Breast epithelium (tissue), 3 donors: ENCODE data around the gene FNDC3B.

Experiments used
- CTCF ChIP-seq, 3 donors: fragments of 450-650 bp; IDR thresholded peaks; one replicate each; pipeline ENCODE4 v1.5.1; 2016 to 2017; ENCODE audit warnings: antibody characterized with exemption in 3 of 3, mild to moderate bottlenecking in 3 of 3, moderate library complexity in 3 of 3
- POLR2A ChIP-seq: fragments of 450-650 bp; IDR thresholded peaks from one replicate; pipeline ENCODE4 v1.6.1; 2016; ENCODE audit warnings: antibody characterized with exemption, mild to moderate bottlenecking, moderate library complexity
- POLR2AphosphoS5 ChIP-seq, 3 donors: sonication (generic); formaldehyde crosslinking; IDR thresholded peaks; one replicate each; pipeline ENCODE4 v1.6.1; 2017; ENCODE audit warnings: antibody characterized with exemption in 3 of 3

- TF ChIP-seq CTCF (IDR thresholded peaks at IDR 0.05) (no peak), POLR2A (no peak), POLR2AphosphoS5 (IDR thresholded peaks at IDR 0.05) (no peak)
These were observed 92.4 kb downstream of the FNDC3B start for GRCh38 chr3:172131746-172132145.
